Right cardiac atrium (tissue), 5 donors: Measurements from ENCODE around the gene PDE9A. TPM values are rescaled to one million over a fixed set of nuclear protein-coding genes. Genes with fewer than 3 reads are reported as not detected.

Experiments used
- ATAC-seq, 2 donors: fragments of 200-7000 bp; cut with Tn5 transposase; one replicate each; pipeline versions ENCODE4 v1.8.0 to v1.9.1; 2020; ENCODE audit warnings: moderate library complexity in 2 of 2, mild to moderate bottlenecking in 1 of 2
- DNase-seq, 3 donors: peaks; one replicate each; pipeline ENCODE4 v3.0.0-alpha.2; 2020
- H3K27ac ChIP-seq: one replicate; pipeline ENCODE4 v1.5.1; 2013; ENCODE audit warnings: mild to moderate bottlenecking, low read length, control low read depth, moderate library complexity
- H3K27me3 ChIP-seq: one replicate; pipeline ENCODE4 v1.6.1; 2013; ENCODE audit not compliant: control insufficient read depth, insufficient read depth
- H3K4me1 ChIP-seq: one replicate; pipeline ENCODE4 v1.6.1; 2013; ENCODE audit warnings: low read length; ENCODE audit not compliant: control insufficient read depth, insufficient read depth
- H3K4me3 ChIP-seq: one replicate; pipeline ENCODE4 v1.5.1; 2013; ENCODE audit warnings: low read length, control low read depth
- H3K9me3 ChIP-seq: one replicate; pipeline ENCODE4 v1.6.1; 2013; ENCODE audit warnings: low read length; ENCODE audit not compliant: control insufficient read depth
- WGBS: extraction: QIAGEN DNeasy Blood & Tissue Kit; methylation state at CpG from one replicate; pipeline ENCODE4 v1.1.7; 2013; 5-methylcytosine and 5-hydroxymethylcytosine counted together
- intact Hi-C, 4 donors: fragments of 100-400 bp; cut with DNase I; formaldehyde crosslinking; loops; one replicate each; pipeline versions ENCODE4 v1.11.0 to v1.14.0; 2022 to 2023
- polyA plus RNA-seq: library from polyadenylated mRNA; stranded (reverse); fragments of 200-250 nt; gene quantifications from one replicate; pipeline ENCODE4 v1.2.3, GENCODE V29; 2013
- total RNA-seq, 4 donors: library from RNA; stranded (reverse); fragmentation: NEBNext Ultra II Directional; extraction: Animal tissue kit (Norgen Biotek cat#: 25700); gene quantifications; one replicate each; pipeline ENCODE4 v1.2.1, GENCODE V29; 2021
- donor health status: healthy with polysubstance abuse.
- donor health status: DM: no; HTN: yes; CAD: no.
- donor health status: DM: no; HTN: no; CAD: no.
- donor health status: DM: no; HTN: yes; CAD: no; lungs with severe emphysema.
- donor health status: DM: yes; HTN: yes; CAD: no.

The PDE9A gene
- total and polyA plus RNA-seq, 5 donors, result 1.5 to 4.1 (median 2.5) TPM

- peak in 1 of 2 donors; percentile 8 for ATAC-seq
- no peak overlapping the region for H3K4me3 ChIP-seq
- no peaks in the 10 kb centered on the region for H3K9me3 ChIP-seq
- no peaks in the 10 kb centered on the region for H3K4me1 ChIP-seq
- H3K27ac ChIP-seq, result no peak overlapping the region
- intact Hi-C loops, result loop anchor here in 1 of 4 donors (10.0 kb wide), 1 partner anchor 92 kb away; the partner anchor contains the start of gene PDE9A
- peak in 2 of 3 donors; percentile 76 to 81 for DNase-seq
- H3K27me3 ChIP-seq, result no peaks in the 10 kb centered on the region
- 75% methylated on average over 21 of the region's 21 CpGs for WGBS
Measured at GRCh38 chr21:42746593-42747275, 93.3 kb downstream of the PDE9A start.

- intact Hi-C loops, result loop anchor here in 1 of 4 donors (10.0 kb wide), 1 partner anchor 92 kb away; the partner anchor contains the start of gene PDE9A
- no peak overlapping the region for H3K27ac ChIP-seq
- H3K9me3 ChIP-seq, result no peaks in the 10 kb centered on the region
- no peak for DNase-seq
- 74% methylated on average over 10 of the region's 10 CpGs for WGBS
- no peaks in the 10 kb centered on the region for H3K27me3 ChIP-seq
- H3K4me1 ChIP-seq, result no peaks in the 10 kb centered on the region
- peak in 1 of 2 donors; percentile 8 for ATAC-seq
- H3K4me3 ChIP-seq, result no peak overlapping the region
Measured at GRCh38 chr21:42747276-42747701, 93.9 kb downstream of the PDE9A start.

- WGBS, result 88% methylated on average over 15 of the region's 15 CpGs
- Histone ChIP-seq H3K27me3 (no peaks in the 10 kb centered on the region), H3K27ac (no peak overlapping the region), H3K4me3 (no peak overlapping the region), H3K9me3 (no peaks in the 10 kb centered on the region), H3K4me1 (no peaks in the 10 kb centered on the region)
- ATAC-seq (no peak), DNase-seq (no peak)
- intact Hi-C loops, result loop anchor here in 1 of 4 donors (10.0 kb wide), 1 partner anchor 93 kb away; the partner anchor contains the start of gene PDE9A
Measured at GRCh38 chr21:42747746-42748351, 94.4 kb downstream of the PDE9A start.

- intact Hi-C loops, result loop anchor here in 1 of 4 donors (10.0 kb wide), 1 partner anchor 94 kb away; the partner anchor contains the start of gene PDE9A
- H3K27me3 ChIP-seq, result no peaks in the 10 kb centered on the region
- no peak overlapping the region for H3K4me3 ChIP-seq
- ATAC-seq, result no peak
- no peaks in the 10 kb centered on the region for H3K4me1 ChIP-seq
- WGBS, result 78% methylated on average over 13 of the region's 13 CpGs
- H3K27ac ChIP-seq, result no peak overlapping the region
- no peaks in the 10 kb centered on the region for H3K9me3 ChIP-seq
- DNase-seq, result no peak
Measured at GRCh38 chr21:42748620-42749176, 95.3 kb downstream of the PDE9A start.

GRCh38 chr21:42750737-42751530, 97.5 kb downstream of the PDE9A start:
- 90% methylated on average over 23 of the region's 23 CpGs for WGBS
- no peak for DNase-seq
- Histone ChIP-seq H3K4me3 (no peak overlapping the region), H3K9me3 (no peaks in the 10 kb centered on the region), H3K4me1 (no peaks in the 10 kb centered on the region), H3K27me3 (no peaks in the 10 kb centered on the region), H3K27ac (no peak overlapping the region)
- no peak for ATAC-seq
- intact Hi-C loops, result loop anchor here in 1 of 4 donors (10.0 kb wide), 1 partner anchor 56 kb away; no protein-coding TSS in a partner anchor

GRCh38 chr21:42751866-42752265, 98.4 kb downstream of the PDE9A start:
- Histone ChIP-seq H3K4me1 (no peaks in the 10 kb centered on the region), H3K9me3 (no peaks in the 10 kb centered on the region), H3K27ac (no peak overlapping the region)

GRCh38 chr21:42753804-42754203, 100.4 kb downstream of the PDE9A start:
- Histone ChIP-seq H3K27me3 (no peaks in the 10 kb centered on the region), H3K4me1 (no peaks in the 10 kb centered on the region), H3K27ac (no peak overlapping the region), H3K9me3 (no peaks in the 10 kb centered on the region), H3K4me3 (no peak overlapping the region)
- 92% methylated on average over 15 of the region's 15 CpGs for WGBS
- ATAC-seq, result no peak
- no peak for DNase-seq
- intact Hi-C loops, result loop anchor here in 1 of 4 donors (10.0 kb wide), 1 partner anchor 59 kb away; no protein-coding TSS in a partner anchor

More at GRCh38 chr21:42751866-42752265, 98.4 kb downstream of the PDE9A start:
- intact Hi-C loops, result loop anchor here in 1 of 4 donors (10.0 kb wide), 1 partner anchor 57 kb away; no protein-coding TSS in a partner anchor
- Histone ChIP-seq H3K4me3 (no peak overlapping the region), H3K27me3 (no peaks in the 10 kb centered on the region)
- WGBS, result 98% methylated on average over 9 of the region's 9 CpGs
- ATAC-seq (no peak), DNase-seq (no peak)

- intact Hi-C loops, result loop anchor here in 1 of 4 donors (10.0 kb wide), 1 partner anchor 60 kb away; no protein-coding TSS in a partner anchor
- H3K9me3 ChIP-seq, result no peaks in the 10 kb centered on the region
- no peak overlapping the region for H3K27ac ChIP-seq
- no peak overlapping the region for H3K4me3 ChIP-seq
- WGBS, result 70% methylated on average over 14 of the region's 14 CpGs
- ATAC-seq (peak in 1 of 2 donors; percentile 43), DNase-seq (no peak)
- H3K4me1 ChIP-seq, result no peaks in the 10 kb centered on the region
- H3K27me3 ChIP-seq, result no peaks in the 10 kb centered on the region
Measured at GRCh38 chr21:42754270-42754933, 101.0 kb downstream of the PDE9A start.

GRCh38 chr21:42755031-42755665, 101.7 kb downstream of the PDE9A start:
- WGBS, result 91% methylated on average over 14 of the region's 14 CpGs
- intact Hi-C loops, result loop anchor here in 1 of 4 donors (10.0 kb wide), 1 partner anchor 60 kb away; no protein-coding TSS in a partner anchor
- H3K27ac ChIP-seq, result no peak overlapping the region
- no peaks in the 10 kb centered on the region for H3K9me3 ChIP-seq
- H3K4me1 ChIP-seq, result no peaks in the 10 kb centered on the region
- H3K27me3 ChIP-seq, result no peaks in the 10 kb centered on the region
- ATAC-seq, result no peak
- H3K4me3 ChIP-seq, result no peak overlapping the region
- no peak for DNase-seq
